ENCODE results near the gene IRF2BP1.
"Not testable (repeated sequence)": the region's sequence is repeated elsewhere in the genome, so short reads cannot be mapped to it uniquely, and the experiment has no call there.

IRF2BP1 gene

DNA sequence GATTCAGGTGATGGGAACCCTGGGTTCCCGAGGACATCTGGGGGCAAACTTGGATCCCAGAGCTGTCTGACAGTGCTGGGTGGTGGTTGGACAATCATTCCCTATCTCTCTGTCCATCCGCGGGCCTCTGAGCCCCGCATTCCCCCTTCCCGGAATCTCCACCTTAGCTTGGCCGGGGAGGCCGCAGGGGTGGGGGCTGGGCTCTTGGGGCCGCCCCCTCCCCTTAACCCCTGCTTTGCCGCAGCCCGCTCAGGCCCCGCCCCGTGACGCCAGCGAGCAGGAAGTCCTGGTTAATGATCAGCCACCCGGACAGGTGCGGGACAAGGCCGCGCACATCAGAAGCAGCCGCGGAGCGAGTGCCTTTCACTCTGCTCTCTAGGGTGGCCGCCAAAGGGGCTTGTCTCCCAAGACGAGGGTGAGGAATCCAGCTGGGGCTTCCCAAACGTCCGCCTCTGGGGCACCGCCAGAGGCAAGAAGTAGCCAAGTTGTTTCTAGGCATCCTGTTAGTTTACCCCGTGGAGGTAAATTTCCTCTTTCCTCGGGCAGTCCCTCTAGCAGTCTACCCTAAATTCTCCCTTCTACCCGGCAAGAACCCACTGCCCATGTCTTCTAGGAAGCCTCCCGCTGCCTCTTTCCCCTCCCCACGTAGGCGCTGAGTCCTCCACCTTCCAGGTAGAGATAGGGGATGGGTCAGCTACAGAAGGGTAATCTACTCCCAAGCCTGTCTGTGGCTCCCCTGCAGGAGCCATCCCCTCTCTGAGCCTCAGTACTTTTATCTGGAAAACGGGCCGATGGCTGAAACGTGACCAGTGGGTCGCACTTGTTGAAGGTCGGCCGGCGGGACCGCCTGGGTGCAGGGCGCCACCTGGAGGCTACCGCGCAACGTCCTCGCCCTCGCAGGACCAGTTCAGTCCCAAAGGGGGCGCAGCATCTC, 3.0 kb downstream of the IRF2BP1 start:
- DNase-seq (ENCODE audit: extremely low spot score, insufficient read length, low read depth) (peak; percentile 68), FAIRE-seq (peak; percentile 94)

DNA sequence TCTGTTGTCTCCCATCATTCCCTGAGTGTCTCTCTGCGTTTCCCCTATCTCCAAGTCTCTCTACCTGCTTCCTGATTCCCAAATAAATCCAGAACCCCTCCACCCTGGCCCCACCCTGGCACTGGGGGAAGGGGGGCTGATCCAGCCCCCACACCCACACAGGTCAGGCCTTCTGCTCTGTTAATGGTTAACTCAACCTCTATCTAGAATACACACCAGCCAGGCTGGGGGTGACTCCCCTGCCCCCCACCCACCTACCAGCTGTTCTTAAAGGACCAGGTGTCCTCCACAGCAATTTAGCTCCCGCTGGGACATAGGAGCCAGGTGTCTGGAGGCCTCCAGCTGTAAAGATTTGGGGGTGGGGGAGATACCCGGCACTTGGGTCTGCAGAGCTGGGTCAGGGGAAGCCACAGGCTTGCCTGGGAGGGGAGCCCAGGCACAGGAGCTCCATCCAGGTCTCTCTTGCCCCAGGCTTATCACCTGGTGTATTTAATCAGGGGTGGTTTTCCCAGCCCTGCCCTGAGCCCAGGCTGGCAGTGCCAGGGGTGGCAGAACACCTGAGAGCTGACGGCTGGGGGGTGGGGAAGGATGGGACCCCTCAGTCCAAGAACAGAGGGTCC, 3.9 kb downstream of the IRF2BP1 start:
- no peak for FAIRE-seq
- no peak for DNase-seq (ENCODE audit: extremely low spot score, insufficient read length, low read depth)

DNA sequence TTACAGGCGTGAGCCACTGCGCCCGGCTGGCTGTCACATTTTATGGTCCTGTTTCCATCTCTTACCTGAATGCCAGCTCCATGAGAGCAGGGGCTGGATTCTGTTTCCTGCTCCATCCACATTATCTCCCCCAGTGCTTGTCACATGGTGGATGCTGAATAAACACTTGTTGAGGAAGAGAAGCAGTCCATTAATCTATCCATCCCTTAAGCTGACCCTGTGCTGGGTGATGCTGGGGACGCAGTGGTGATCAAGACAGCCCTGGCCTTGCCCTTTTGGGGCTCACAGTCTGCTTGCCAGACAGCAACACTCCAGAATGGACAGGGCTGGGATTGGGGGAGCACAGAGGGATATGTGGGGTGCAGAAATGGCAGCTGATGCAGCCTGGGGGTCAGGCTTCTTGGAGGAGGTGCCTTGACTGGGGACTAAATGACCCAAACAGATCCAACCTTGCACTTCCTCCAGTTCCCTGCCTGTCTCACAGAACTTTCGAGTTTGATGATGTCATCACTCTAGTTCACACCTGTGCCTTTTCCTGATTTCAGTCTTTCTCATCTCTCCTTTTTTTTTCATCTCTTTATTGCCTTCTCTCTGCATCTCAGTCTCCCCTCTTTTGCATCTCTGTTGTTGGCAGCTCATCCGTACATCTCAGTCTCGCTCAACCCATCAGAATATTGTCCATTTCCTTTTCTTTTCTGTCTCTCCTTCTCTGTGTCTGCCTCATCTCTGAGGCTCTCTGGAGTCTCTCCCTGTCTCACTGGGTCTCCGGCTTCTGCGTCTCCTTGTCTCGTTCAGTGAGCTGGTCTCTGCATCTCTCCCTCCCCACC, 4.6 kb downstream of the IRF2BP1 start:
- FAIRE-seq (peak; percentile 63), DNase-seq (ENCODE audit: extremely low spot score, insufficient read length, low read depth) (no peak)

DNA sequence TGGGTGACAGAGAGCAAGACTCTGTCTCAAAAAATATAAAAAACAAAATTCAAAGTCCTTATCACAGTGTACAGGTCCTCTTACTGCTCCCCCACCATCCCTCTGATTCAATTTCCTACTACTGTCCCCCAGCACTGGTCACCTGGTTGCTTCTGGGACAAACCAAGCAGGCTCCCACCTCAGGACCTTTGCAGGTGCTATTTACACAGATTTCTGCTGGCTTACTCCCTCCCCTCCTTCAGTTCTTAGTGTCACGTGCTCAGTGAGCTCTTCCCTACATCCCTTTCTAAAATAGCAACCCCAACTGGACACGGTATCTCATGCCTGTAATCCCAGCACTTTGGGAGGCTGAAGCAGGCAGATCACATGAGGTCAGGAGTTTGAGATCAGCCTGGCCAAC, 6.0 kb downstream of the IRF2BP1 start:
- DNase-seq (ENCODE audit: extremely low spot score, insufficient read length, low read depth): no peak

DNA sequence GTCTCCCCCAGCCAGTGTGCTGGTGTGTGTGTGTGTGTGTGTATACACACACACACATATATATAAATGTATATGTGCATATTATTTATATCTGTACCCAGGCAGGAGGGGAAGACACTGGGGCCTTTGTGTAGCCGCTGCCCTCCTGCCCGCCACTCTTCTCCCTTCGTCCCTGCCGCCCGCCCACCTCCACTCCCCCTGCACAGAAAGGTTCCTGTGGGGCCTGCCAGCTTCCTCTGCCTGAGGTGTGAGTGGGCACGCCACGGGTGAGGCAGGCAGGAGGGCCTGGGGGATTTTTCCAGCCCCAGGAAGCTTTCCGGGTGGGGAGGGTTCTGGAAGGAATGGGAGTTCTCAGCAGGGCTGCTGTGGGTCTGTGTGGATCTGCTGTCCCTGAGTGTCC, 6.9 kb downstream of the IRF2BP1 start:
- no peak for FAIRE-seq
- no peak for DNase-seq (ENCODE audit: extremely low spot score, insufficient read length, low read depth)

More for the DNA sequence above, 6.0 kb downstream of the IRF2BP1 start:
- no peak for FAIRE-seq

DNA sequence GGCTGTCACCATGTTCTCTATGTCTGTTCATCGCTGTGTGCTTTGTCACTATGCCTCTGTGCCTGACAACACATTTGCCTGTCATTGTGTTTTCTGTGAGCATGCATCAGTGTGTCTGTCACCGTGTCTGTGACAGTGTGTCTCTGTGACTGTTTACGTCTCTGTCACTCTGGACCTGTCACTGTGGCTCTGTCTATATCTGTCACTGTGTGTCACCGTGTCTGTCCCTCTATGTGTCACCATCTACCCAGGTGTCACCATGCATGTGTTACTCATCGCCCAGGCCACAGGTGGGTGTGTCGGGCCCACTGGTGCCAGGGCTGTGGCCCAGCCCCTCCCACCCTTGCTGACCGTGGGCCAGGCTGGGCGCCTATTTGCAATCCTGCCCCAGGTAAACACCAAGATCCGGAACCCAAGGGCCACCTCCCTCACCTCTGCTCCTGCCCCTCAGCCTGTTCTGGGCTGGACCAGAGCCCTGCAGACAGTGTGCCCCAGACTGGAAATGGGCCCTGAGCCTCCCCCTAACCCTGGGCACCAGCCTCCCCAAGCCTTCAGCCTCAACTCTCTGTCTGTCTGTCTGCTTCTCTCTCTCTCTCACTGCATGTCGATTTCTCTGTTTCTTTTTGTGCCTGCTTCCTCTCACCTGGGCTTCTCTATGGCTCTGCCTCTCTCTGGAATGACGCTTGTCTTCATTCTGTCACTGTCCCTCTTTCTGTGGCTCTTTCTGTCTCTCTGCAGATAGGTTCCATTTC, 7.7 kb downstream of the IRF2BP1 start:
- FAIRE-seq: no peak
- DNase-seq (ENCODE audit: extremely low spot score, insufficient read length, low read depth): no peak

DNA sequence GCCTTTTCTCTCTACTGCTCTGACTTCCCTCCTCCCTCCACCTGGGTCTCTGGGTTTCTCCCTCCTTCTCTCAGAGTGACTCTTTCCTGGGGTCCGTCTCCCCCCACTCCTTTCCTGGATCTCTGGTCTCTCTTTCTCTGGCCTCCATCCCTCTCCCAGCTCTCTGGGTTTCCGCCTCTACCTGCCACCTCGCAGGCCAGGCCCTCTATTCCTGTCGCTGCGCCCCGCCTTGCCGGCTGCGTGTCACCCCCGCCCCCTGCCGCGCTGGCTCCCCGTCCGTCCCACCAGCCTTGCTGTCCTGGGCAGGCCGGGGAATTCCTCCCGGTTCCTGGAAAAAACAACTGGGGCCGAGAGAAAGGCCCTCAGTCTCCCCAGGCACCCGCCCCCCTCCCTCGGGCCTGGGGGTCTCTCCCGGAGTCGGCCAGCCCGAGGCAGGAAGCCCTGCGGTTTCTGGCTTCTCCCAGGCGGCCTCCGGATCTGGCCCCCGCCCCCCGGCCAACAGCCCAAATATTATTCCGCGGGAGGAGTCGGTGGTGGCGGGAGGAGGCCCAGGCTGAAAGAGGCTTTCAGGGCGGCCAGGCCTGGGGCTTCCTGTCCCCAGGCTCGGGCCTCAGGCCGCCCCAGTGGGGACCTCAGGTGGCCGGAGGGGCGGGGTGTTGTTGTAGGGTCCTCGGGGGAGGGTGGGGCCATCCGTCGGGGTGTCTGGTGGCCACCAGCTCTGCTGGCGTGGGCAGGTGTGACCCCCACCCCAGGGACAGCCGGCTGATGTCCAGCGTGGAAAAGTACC, 9.3 kb downstream of the IRF2BP1 start:
- FAIRE-seq (no peak), DNase-seq (ENCODE audit: extremely low spot score, insufficient read length, low read depth) (no peak)

DNA sequence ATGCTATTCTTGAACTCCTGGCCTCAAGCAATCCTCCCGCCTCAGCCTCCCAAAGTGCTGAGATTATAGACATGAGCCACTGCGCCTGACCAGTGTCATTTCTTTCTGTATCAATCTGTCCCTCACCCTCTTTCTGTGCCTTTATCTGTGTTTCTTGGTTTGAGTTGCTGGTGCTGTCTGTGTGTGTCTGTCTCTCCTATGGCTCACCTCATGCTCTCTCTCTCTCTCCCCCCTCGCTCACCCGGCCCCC, 9.9 kb downstream of the IRF2BP1 start:
- DNase-seq (ENCODE audit: extremely low spot score, insufficient read length, low read depth): no peak
- FAIRE-seq: peak; percentile 65

DNA sequence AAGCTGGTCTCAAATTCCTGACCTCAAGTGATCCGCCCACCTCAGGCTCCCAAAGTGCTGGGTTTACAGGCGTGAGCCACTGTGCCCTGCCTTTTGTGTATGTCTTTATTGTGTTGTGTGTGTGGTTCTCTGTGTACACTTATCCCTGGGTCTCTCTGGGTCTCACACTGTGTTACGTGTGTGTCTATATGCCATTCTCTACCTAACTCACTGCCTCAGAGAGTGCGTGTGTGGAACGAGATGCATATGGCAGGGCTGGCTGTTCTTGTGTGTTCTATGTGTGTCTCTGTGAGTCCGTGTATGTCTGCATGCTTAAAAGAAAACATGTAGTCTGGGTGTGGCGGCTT, 11.3 kb downstream of the IRF2BP1 start:
- no peak for FAIRE-seq
- no peak for DNase-seq (ENCODE audit: extremely low spot score, insufficient read length, low read depth)

DNA sequence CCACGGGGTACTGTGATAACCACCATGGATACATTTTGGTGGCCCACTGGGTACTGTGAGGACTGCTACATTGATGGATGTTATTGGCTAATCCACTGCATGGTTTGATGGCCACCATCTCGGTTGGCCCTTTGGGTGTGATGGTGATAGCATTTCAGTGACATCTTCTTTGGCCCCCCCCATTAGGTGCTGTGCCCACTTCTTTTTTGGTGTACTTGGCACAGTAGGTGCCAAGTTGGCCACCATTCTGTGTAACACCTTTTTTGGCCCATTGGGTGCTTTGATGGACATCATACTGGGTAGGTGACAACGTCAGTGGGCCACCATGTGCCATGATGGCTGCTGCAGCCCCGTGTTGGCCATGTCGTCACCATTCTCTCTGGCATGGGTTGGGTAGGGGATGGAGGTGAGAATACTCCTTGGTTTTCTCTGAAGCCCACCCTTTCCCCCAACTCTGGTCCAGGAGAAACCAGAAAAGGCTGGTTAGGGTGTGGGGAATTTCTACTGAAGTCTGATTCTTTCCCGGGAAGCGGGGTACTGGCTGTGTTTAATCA, 12.6 kb downstream of the IRF2BP1 start:
- FAIRE-seq (no peak), DNase-seq (ENCODE audit: extremely low spot score, insufficient read length, low read depth) (no peak)

DNA sequence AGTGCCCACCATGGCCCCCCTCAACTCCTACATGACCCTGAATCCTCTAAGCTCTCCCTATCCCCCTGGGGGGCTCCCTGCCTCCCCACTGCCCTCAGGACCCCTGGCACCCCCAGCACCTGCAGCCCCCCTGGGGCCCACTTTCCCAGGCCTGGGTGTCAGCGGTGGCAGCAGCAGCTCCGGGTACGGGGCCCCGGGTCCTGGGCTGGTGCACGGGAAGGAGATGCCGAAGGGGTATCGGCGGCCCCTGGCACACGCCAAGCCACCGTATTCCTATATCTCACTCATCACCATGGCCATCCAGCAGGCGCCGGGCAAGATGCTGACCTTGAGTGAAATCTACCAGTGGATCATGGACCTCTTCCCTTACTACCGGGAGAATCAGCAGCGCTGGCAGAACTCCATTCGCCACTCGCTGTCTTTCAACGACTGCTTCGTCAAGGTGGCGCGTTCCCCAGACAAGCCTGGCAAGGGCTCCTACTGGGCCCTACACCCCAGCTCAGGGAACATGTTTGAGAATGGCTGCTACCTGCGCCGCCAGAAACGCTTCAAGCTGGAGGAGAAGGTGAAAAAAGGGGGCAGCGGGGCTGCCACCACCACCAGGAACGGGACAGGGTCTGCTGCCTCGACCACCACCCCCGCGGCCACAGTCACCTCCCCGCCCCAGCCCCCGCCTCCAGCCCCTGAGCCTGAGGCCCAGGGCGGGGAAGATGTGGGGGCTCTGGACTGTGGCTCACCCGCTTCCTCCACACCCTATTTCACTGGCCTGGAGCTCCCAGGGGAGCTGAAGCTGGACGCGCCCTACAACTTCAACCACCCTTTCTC, 13.6 kb downstream of the IRF2BP1 start:
- no peak for FAIRE-seq
- no peak for DNase-seq (ENCODE audit: extremely low spot score, insufficient read length, low read depth)

DNA sequence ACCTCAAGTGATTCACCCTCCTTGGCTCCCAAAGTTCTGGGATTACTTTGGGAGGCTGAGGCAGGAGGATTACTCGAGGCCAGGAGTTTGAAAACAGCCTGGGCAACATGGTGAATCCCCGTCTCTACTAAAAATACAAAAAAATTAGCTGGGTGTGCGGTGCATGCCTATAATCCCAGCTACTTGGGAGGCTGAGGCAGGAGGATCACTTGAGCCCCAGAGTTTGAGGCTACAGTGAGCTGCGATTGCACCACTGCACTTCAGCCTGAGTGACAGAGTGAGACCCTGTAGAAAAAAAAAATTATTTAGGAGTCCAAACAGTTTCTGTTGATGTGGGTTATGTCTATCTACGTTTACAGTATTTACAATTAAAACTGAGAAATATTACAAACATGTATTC, 15.1 kb downstream of the IRF2BP1 start:
- no peak for FAIRE-seq
- DNase-seq (ENCODE audit: extremely low spot score, insufficient read length, low read depth): no peak

DNA sequence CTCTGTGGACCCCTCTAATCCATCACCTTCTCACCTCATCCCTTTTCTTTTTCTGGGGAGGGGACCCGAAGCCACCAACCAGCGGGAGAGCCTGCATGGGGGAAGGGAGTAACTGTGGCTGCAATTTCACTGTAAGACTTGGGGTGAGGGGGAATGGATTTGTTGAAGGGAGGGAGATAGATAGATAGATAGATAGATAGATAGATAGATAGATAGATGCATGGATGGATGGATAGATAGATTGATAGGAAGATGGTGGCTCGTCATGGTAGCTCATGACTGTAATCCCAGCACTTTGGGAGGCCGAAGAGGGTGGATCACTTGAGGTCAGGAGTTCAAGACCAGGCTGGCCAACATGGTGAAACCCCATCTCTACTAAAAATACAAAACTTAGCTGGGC, 18.7 kb downstream of the IRF2BP1 start:
- DNase-seq (ENCODE audit: extremely low spot score, insufficient read length, low read depth); FAIRE-seq: not testable (repeated sequence)

DNA sequence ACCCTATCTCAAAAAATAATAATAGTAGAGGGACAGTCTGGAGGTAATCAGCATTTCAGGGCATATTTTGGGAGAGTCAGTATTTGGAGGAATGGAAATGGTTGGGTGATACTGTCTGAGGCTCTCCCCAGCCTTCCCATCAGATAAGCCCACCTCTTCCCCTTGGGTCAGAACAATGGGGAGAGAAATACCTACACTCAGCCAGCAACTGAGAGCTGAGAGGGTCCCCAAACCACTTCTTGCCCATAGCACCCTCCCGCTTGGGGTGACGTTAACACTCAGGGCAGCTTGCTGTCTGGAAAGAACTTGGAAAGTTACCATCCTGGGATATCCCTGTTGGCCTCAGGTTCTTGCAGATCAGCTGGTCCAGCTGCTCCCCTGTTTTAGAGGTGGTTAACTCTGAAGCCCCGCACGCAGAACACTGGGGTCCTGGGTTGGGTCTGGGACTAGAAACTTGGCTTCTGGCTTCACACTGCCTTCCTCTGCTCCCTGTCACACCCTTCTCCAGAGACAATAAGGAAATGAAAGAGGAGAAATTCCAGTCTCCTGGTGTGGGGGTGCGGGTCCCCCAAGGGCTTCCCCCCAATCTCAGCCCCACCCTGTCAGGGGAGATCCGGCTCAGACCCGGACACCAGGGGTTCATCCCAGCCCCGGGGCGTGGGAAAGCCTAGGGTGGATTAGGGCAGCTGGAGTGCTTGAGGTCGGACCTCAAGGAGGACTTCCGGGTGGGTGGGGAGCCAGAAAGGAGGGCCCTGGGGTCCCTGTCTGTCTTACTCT, 19.4 kb downstream of the IRF2BP1 start:
- FAIRE-seq: no peak
- no peak for DNase-seq (ENCODE audit: extremely low spot score, insufficient read length, low read depth)

DNA sequence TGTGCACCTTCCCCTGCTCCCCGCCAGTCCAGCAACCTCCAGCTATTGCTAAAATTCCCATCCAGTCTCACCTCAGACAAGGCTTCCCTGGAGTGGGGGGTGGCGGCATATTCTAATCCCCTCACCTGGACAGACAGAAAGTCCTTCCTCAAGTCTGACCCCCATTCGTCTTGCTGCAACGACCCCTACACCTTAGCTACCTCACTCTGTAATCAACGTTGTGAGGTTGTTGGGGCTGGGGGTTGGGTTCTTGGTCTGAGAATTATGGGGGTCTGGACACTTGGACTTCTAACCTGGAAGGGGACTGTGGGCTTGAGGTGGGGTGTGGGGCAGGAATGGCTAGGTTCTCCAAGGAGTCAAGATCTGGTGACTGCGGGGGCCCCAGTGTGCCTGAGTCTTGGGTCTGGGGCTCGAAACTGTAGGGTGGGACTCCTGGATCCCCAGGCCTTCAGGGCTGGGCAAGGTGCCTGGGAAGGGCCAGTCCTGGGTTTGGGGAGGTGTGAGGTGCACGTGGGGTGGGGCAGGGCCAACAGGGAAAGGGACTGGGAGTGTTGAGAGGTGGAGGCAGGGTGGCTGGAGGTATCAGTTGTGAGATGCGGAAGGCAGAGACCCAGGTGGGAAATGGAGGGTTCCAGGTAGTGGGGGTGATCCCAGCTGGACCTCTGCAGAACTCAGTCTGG, 20.5 kb downstream of the IRF2BP1 start:
- FAIRE-seq (no peak), DNase-seq (ENCODE audit: extremely low spot score, insufficient read length, low read depth) (no peak)

DNA sequence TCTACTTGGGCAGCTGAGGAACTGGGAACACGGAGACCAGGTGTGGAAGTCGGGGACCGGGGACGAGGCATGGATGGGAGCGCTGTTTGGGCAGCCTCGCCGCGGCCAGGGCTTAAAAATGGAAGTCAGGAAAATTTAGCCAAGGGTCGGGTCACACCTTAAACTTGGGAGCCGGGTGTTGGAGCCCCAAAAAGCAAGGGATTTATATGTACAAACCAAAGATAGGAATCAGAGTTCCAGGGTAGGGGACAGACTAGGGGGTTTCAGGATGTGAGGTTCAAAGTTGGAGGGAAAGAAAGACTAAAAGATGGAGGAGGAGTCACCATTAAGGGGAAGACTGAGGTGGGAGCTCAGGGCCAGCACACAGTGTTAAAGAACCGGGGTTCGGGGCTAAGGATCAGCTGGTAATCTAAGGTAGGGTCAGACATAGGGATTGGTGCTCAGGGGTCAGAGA, 21.3 kb downstream of the IRF2BP1 start:
- DNase-seq (ENCODE audit: extremely low spot score, insufficient read length, low read depth) (no peak), FAIRE-seq (no peak)

Measured in GM18507 (cell line).